ES-I3 (cell line): ENCODE data around the gene LRRC19.

ENCODE experiments used
- H3K36me3 ChIP-seq: 2 replicates; pipeline ENCODE4 v1.6.1; 2013; ENCODE audit warnings: mild to moderate bottlenecking, low read length, control low read depth, moderate library complexity; ENCODE audit not compliant: insufficient read depth
- H3K4me1 ChIP-seq: 2 replicates; pipeline ENCODE4 v1.6.1; 2013; ENCODE audit warnings: mild to moderate bottlenecking, control low read depth, low read length; ENCODE audit not compliant: insufficient read depth
- H3K9ac ChIP-seq: 2 replicates; pipeline ENCODE4 v1.6.1; 2013; ENCODE audit warnings: low read depth, mild to moderate bottlenecking, low read length, moderate library complexity
- H3K9me3 ChIP-seq: 2 replicates; pipeline ENCODE4 v1.6.1; 2013; ENCODE audit warnings: mild to moderate bottlenecking, low read length, moderate library complexity; ENCODE audit not compliant: control insufficient read depth, insufficient read depth

LRRC19 gene

DNA sequence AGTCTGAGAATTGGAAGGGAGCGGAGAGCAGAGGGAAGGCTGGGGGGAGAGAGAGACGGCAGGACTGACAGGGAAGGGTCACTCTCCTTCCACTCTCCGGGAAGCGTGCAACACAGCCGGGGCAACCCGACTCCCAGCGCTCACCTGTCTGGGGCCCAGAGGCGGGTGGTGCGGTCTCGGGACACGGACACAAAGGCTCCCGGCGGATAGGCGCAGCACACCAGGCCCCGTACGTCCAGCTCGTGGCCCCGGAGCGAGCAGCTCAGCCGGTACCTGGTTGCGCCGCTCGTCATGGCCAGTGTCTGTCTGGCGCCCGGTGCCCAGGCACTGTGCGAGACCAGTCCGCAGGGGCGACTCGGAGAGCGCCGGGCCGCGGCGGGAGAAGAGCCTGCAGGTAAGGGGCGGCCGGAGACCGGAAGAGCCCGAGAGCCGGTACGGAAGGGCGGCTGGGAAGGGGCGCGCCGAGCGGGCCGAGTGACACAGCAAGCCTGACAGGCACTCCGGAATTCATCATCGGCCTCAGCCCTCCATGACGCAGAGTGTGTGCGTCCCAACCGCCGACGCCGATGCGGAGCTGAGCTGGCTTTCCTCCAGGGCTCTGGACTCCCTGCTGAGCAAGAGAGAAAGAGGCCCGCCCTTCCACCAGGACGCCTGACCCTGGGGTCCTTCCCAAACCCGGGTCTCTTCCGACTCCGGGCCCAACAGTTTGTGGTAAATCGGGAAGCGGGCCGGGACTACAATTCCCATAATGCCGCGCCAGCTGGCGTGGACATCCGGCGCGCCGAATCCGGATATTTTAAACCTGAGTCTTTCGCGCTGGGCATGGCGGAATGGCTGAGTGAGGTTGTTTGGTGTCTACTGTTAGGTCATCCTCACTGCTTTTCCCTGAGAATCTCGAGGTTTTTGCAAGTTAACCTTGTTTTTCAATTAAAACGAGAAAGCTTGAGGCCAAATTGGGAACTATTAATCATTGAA is 58.4 kb downstream of the LRRC19 start, which contains the start of gene PLAA:
Gene PLAA (minus strand): TSS at position 490 of the 975 bp plus-strand sequence. CDS start 197 bp downstream, at position 293.
- Histone ChIP-seq H3K9ac (peak within 1 kb of the TSS; percentile 100), H3K36me3 (no peaks in the 10 kb centered on the region), H3K9me3 (no peaks in the 10 kb centered on the region), H3K4me1 (peaks cover 9% of the 10 kb centered on the region)

DNA sequence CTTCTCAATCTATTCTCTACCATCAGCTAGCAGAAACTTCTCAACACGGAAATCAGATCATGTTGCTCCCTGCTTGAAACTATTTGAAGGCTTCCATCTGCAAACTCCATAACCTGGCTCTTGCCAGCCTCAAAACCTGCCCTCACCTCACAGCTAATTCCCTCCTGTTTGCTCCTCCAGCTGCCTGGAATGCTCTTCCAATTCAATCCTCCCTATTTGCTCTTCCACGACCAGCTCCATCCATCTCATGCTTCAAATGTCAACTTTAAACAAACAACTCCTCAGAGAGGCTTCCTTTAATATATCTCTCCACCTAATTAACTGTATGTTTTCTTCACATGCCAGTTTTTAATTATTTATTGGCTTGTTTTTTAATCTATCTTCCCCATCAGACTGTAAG is 59.9 kb downstream of the LRRC19 start:
- Histone ChIP-seq H3K9ac (peak overlapping the region; percentile 100), H3K9me3 (no peaks in the 10 kb centered on the region), H3K4me1 (peaks cover 9% of the 10 kb centered on the region), H3K36me3 (no peaks in the 10 kb centered on the region)
